Activated T-helper 17 cell treated with anti-CD3 and anti-CD28 coated beads, Interleukin-2, amount 50 U/mL, for 72 hours (primary cell): ENCODE data around the gene ANXA11. TPM values are rescaled to one million over a fixed set of nuclear protein-coding genes. Genes with fewer than 3 reads are reported as not detected.

ENCODE experiments used
- ATAC-seq: fragments of 150-1000 bp; cut with Tn5 transposase; replicated peaks from 2 replicates; pipeline ENCODE4 v1.10.0; 2021; ENCODE audit warnings: mild to moderate bottlenecking, moderate library complexity
- H3K27ac Mint-ChIP-seq: one replicate; pipeline ENCODE4 v1.8.0; 2022; ENCODE audit warnings: mixed read lengths
- H3K27me3 Mint-ChIP-seq: one replicate; pipeline ENCODE4 v1.8.0; 2022; ENCODE audit warnings: mixed read lengths
- H3K36me3 Mint-ChIP-seq: one replicate; pipeline ENCODE4 v1.8.0; 2022; ENCODE audit warnings: low read depth, mild to moderate bottlenecking, mixed read lengths
- H3K4me1 Mint-ChIP-seq: one replicate; pipeline ENCODE4 v1.8.0; 2022; ENCODE audit warnings: mixed read lengths
- H3K4me3 Mint-ChIP-seq: one replicate; pipeline ENCODE4 v1.8.0; 2022; ENCODE audit warnings: mild to moderate bottlenecking, mixed read lengths
- H3K9me3 Mint-ChIP-seq: one replicate; pipeline ENCODE4 v1.8.0; 2022; ENCODE audit warnings: mixed read lengths
- total RNA-seq, 2 donors: library from RNA; stranded (reverse); gene quantifications; one replicate each; pipeline ENCODE4 v1.2.3, GENCODE V29; 2022

The ANXA11 gene
- total RNA-seq, 2 donors from 2014 or later, result 184 to 275 TPM

GRCh38 chr10:80110986-80111385 is 94.4 kb downstream of the ANXA11 start:
- H3K36me3 Mint-ChIP-seq, result no peaks in the 10 kb centered on the region
- H3K27me3 Mint-ChIP-seq, result no peaks in the 10 kb centered on the region
- H3K4me1 Mint-ChIP-seq, result peaks cover 7% of the 10 kb centered on the region
- peak overlapping the region; percentile 63 for H3K4me3 Mint-ChIP-seq
- H3K9me3 Mint-ChIP-seq, result peaks cover 5% of the 10 kb centered on the region
- ATAC-seq, result peak; percentile 7
- peak overlapping the region; percentile 78 for H3K27ac Mint-ChIP-seq

- Mint-ChIP-seq H3K9me3 (peaks cover 5% of the 10 kb centered on the region), H3K4me3 (no peak overlapping the region), H3K36me3 (no peaks in the 10 kb centered on the region), H3K27ac (no peak overlapping the region), H3K4me1 (peaks cover 16% of the 10 kb centered on the region), H3K27me3 (no peaks in the 10 kb centered on the region)
- no peak for ATAC-seq
These were observed 96.6 kb downstream of the ANXA11 start for GRCh38 chr10:80108576-80109239.

GRCh38 chr10:80104066-80104926 is 101.0 kb downstream of the ANXA11 start:
- no peaks in the 10 kb centered on the region for H3K36me3 Mint-ChIP-seq
- H3K4me3 Mint-ChIP-seq, result peak overlapping the region; percentile 16
- no peaks in the 10 kb centered on the region for H3K27me3 Mint-ChIP-seq
- peaks cover 5% of the 10 kb centered on the region for H3K9me3 Mint-ChIP-seq
- peak overlapping the region; percentile 28 for H3K27ac Mint-ChIP-seq
- peaks cover 9% of the 10 kb centered on the region for H3K4me1 Mint-ChIP-seq
- ATAC-seq, result peak; percentile 80

Other genes starting within 250 kb of the ANXA11 start
- 1 to 10 TPM; 8.4 to 8.5 TPM for gene TMEM254, start 126.9 kb downstream of the ANXA11 start, total RNA-seq
- gene PLAC9, start 72.8 kb downstream of the ANXA11 start, total RNA-seq, result not detected
- gene MAT1A, start 84.1 kb upstream of the ANXA11 start, total RNA-seq, result not detected
- not detected for gene DYDC1, start 151.2 kb upstream of the ANXA11 start, total RNA-seq
- not detected for gene DYDC2, start 151.2 kb upstream of the ANXA11 start, total RNA-seq
- gene PRXL2A, start 203.0 kb upstream of the ANXA11 start, total RNA-seq, result 1 to 10 TPM; 9.4 to 9.6 TPM
- gene TSPAN14, start 248.8 kb upstream of the ANXA11 start, total RNA-seq, result 10 to 100 TPM; 61.9 to 64.5 TPM